ENCODE data around the gene AGBL5. TPM values are rescaled to one million over a fixed set of nuclear protein-coding genes. Genes with fewer than 3 reads are reported as not detected.

The AGBL5 gene
- total and polyA plus RNA-seq, 3 donors from 2014 or later = 227 to 784 (median 294) TPM

GRCh38 chr2:27053321-27053720 is 1.9 kb downstream of the AGBL5 start:
- intact Hi-C loops (cut with DNase I; ENCODE audit: low total_unique reads) = no loop called here
- TF ChIP-seq CTCF (IDR thresholded peaks at IDR 0.05) = no peak
- no peaks in the 10 kb centered on the region for H3K36me3 ChIP-seq (ENCODE audit: low read depth, missing control alignments)
- H3K27me3 ChIP-seq = no peaks in the 10 kb centered on the region
- H3K4me3 ChIP-seq = no peak overlapping the region
- 81% methylated on average over 11 of the region's 11 CpGs for WGBS, 2 donors
- DNase-seq = no peak
- no peaks in the 10 kb centered on the region for H3K9me3 ChIP-seq
- no peak overlapping the region for H3K27ac ChIP-seq
- peaks cover 8% of the 10 kb centered on the region for H3K4me1 ChIP-seq

GRCh38 chr2:27053776-27054175 is 2.3 kb downstream of the AGBL5 start:
- Histone ChIP-seq H3K4me3 (no peak overlapping the region), H3K36me3 (ENCODE audit: low read depth, missing control alignments) (no peaks in the 10 kb centered on the region), H3K4me1 (peaks cover 8% of the 10 kb centered on the region), H3K27ac (no peak overlapping the region), H3K9me3 (no peaks in the 10 kb centered on the region), H3K27me3 (no peaks in the 10 kb centered on the region)
- TF ChIP-seq CTCF (IDR thresholded peaks at IDR 0.05) = no peak
- TF ChIP-seq POLR2A (IDR thresholded peaks at IDR 0.05) = no peak
- DNase-seq = no peak
- WGBS, 2 donors = 84 to 92% methylated on average over 8 of the region's 8 CpGs
- intact Hi-C loops (cut with DNase I; ENCODE audit: low total_unique reads) = no loop called here

GRCh38 chr2:27054721-27055120 is 3.3 kb downstream of the AGBL5 start:
- H3K4me3 ChIP-seq = no peak overlapping the region
- H3K9me3 ChIP-seq = no peaks in the 10 kb centered on the region
- DNase-seq = no peak
- intact Hi-C loops (cut with DNase I; ENCODE audit: low total_unique reads) = no loop called here
- peaks cover 8% of the 10 kb centered on the region for H3K4me1 ChIP-seq
- WGBS, 2 donors = 93 to 97% methylated on average over 11 of the region's 11 CpGs
- no peaks in the 10 kb centered on the region for H3K27me3 ChIP-seq
- TF ChIP-seq POLR2A (IDR thresholded peaks at IDR 0.05) = no peak
- no peak for TF ChIP-seq CTCF (IDR thresholded peaks at IDR 0.05)
- no peak overlapping the region for H3K27ac ChIP-seq
- no peaks in the 10 kb centered on the region for H3K36me3 ChIP-seq (ENCODE audit: low read depth, missing control alignments)

GRCh38 chr2:27057184-27057583 is 5.7 kb downstream of the AGBL5 start:
- Histone ChIP-seq H3K4me3 (no peak overlapping the region), H3K36me3 (ENCODE audit: low read depth, missing control alignments) (no peaks in the 10 kb centered on the region), H3K27me3 (no peaks in the 10 kb centered on the region), H3K4me1 (peaks cover 5% of the 10 kb centered on the region), H3K9me3 (no peaks in the 10 kb centered on the region), H3K27ac (no peak overlapping the region)
- 88 to 92% methylated on average over 6 of the region's 6 CpGs for WGBS, 2 donors
- TF ChIP-seq CTCF (IDR thresholded peaks at IDR 0.05) (no peak), POLR2A (IDR thresholded peaks at IDR 0.05) (no peak)
- no peak for DNase-seq
- intact Hi-C loops (cut with DNase I; ENCODE audit: low total_unique reads) = no loop called here

GRCh38 chr2:27058210-27058609 is 6.7 kb downstream of the AGBL5 start:
- intact Hi-C loops (cut with DNase I; ENCODE audit: low total_unique reads) = no loop called here
- H3K4me1 ChIP-seq = peaks cover 5% of the 10 kb centered on the region
- H3K9me3 ChIP-seq = no peaks in the 10 kb centered on the region
- no peak overlapping the region for H3K27ac ChIP-seq
- no peak for DNase-seq
- H3K4me3 ChIP-seq = no peak overlapping the region
- no peaks in the 10 kb centered on the region for H3K36me3 ChIP-seq (ENCODE audit: low read depth, missing control alignments)
- H3K27me3 ChIP-seq = no peaks in the 10 kb centered on the region
- 90 to 98% methylated on average over 5 to 10 of the region's 10 CpGs for WGBS, 2 donors
- TF ChIP-seq CTCF (IDR thresholded peaks at IDR 0.05) (no peak), POLR2A (IDR thresholded peaks at IDR 0.05) (no peak)

Measured in testis (tissue), 3 donors.